ENCODE results near the gene USP7.
A peak's percentile ranks its signal among the peaks of the same experiment; 100 is the strongest.

Gene USP7

GRCh38 chr16:8951447-8952280, 12.0 kb downstream of the USP7 start:
- no peak for DNase-seq (ENCODE audit: low spot score)

- no peak for DNase-seq (ENCODE audit: low spot score)
Measured at GRCh38 chr16:8950580-8951077, 13.1 kb downstream of the USP7 start.

GRCh38 chr16:8949536-8950418, 13.9 kb downstream of the USP7 start:
- no peak for DNase-seq (ENCODE audit: low spot score)

GRCh38 chr16:8948831-8949230, 14.9 kb downstream of the USP7 start:
- DNase-seq (ENCODE audit: low spot score) = no peak

- no peak for DNase-seq (ENCODE audit: low spot score)
Measured at GRCh38 chr16:8948069-8948593, 15.6 kb downstream of the USP7 start.

GRCh38 chr16:8946544-8946943, 17.2 kb downstream of the USP7 start:
- DNase-seq (ENCODE audit: low spot score) = no peak

- DNase-seq (ENCODE audit: low spot score) = no peak
Measured at GRCh38 chr16:8945626-8946296, 17.9 kb downstream of the USP7 start.

- DNase-seq (ENCODE audit: low spot score) = no peak
Measured at GRCh38 chr16:8943966-8944759, 19.5 kb downstream of the USP7 start.

- no peak for DNase-seq (ENCODE audit: low spot score)
Measured at GRCh38 chr16:8943001-8943763, 20.5 kb downstream of the USP7 start.

GRCh38 chr16:8941718-8942344, 21.9 kb downstream of the USP7 start:
- DNase-seq (ENCODE audit: low spot score) = no peak

- no peak for DNase-seq (ENCODE audit: low spot score)
Measured at GRCh38 chr16:8937803-8938202, 25.9 kb downstream of the USP7 start.

- DNase-seq (ENCODE audit: low spot score) = peak; percentile 63
Measured at GRCh38 chr16:8936421-8936820, 27.3 kb downstream of the USP7 start.

GRCh38 chr16:8935989-8936388, 27.7 kb downstream of the USP7 start:
- DNase-seq (ENCODE audit: low spot score) = no peak

- DNase-seq (ENCODE audit: low spot score) = no peak
Measured at GRCh38 chr16:8934601-8935000, 29.1 kb downstream of the USP7 start.

GRCh38 chr16:8931859-8932258, 31.8 kb downstream of the USP7 start:
- DNase-seq (ENCODE audit: low spot score) = peak; percentile 39

- DNase-seq (ENCODE audit: low spot score) = no peak
Measured at GRCh38 chr16:8929086-8929748, 34.5 kb downstream of the USP7 start.

GRCh38 chr16:8928467-8928957, 35.2 kb downstream of the USP7 start:
- no peak for DNase-seq (ENCODE audit: low spot score)

GRCh38 chr16:8926827-8927226, 36.9 kb downstream of the USP7 start:
- no peak for DNase-seq (ENCODE audit: low spot score)

GRCh38 chr16:8925455-8925854, 38.3 kb downstream of the USP7 start:
- no peak for DNase-seq (ENCODE audit: low spot score)
